ENCODE data around the gene FANCM.

The FANCM gene

GRCh38 chr14:45135659-45136395 is at the start of gene FANCM:
FANCM (plus strand) TSS chr14:45135930; CDS start chr14:45136032, 102 bp downstream.
- no peak for TF ChIP-seq CTCF (conservative IDR thresholded peaks at IDR 0.05)
- peak within 1 kb of the TSS; percentile 92 for H3K27ac ChIP-seq

- H3K27ac ChIP-seq, result no peak overlapping the region
- no peak for TF ChIP-seq CTCF (conservative IDR thresholded peaks at IDR 0.05)
Measured at GRCh38 chr14:45089813-45090212, 45.9 kb upstream of the FANCM start.

- no peak for TF ChIP-seq CTCF (conservative IDR thresholded peaks at IDR 0.05)
- no peak overlapping the region for H3K27ac ChIP-seq
Measured at GRCh38 chr14:45091710-45092109, 44.0 kb upstream of the FANCM start.

- peak overlapping the region; percentile 42; the same call in 1 of the 2 replicates for H3K27ac ChIP-seq
- TF ChIP-seq CTCF (conservative IDR thresholded peaks at IDR 0.05), result no peak
Measured at GRCh38 chr14:45094275-45094674, 41.5 kb upstream of the FANCM start.

- no peak for TF ChIP-seq CTCF (conservative IDR thresholded peaks at IDR 0.05)
- peak overlapping the region; percentile 42 for H3K27ac ChIP-seq
Measured at GRCh38 chr14:45095143-45095542, 40.6 kb upstream of the FANCM start.

- no peak for TF ChIP-seq CTCF (conservative IDR thresholded peaks at IDR 0.05)
- peak overlapping the region; percentile 42 for H3K27ac ChIP-seq
Measured at GRCh38 chr14:45096218-45096617, 39.5 kb upstream of the FANCM start.

GRCh38 chr14:45103806-45104205 is 31.9 kb upstream of the FANCM start:
- no peak for TF ChIP-seq CTCF (conservative IDR thresholded peaks at IDR 0.05)

More at GRCh38 chr14:45103806-45104205, 31.9 kb upstream of the FANCM start:
- no peak overlapping the region for H3K27ac ChIP-seq

Measured in VCaP (cell line).